Stimulated activated CD4-positive, alpha-beta T cell treated with anti-CD3 and anti-CD28 coated beads, Interleukin-15, amount 100 ng/mL, for 1 hour (primary cell): ENCODE measurements around the gene OOSP4B.
"Not testable (repeated sequence)": the region's sequence is repeated elsewhere in the genome, so short reads cannot be mapped to it uniquely, and the experiment has no call there.

Experiments used
- DNase-seq, 2 donors: peaks; one replicate each; pipeline ENCODE4 v3.0.0-alpha.2; 2020; ENCODE audit warnings: low read depth in 1 of 2, low spot score in 1 of 2

The OOSP4B gene

GRCh38 chr11:60016881-60017280 is at the start of gene OOSP4B:
Gene OOSP4B, plus strand, starts transcription at chr11:60017181.
- DNase-seq = no peak

DNA sequence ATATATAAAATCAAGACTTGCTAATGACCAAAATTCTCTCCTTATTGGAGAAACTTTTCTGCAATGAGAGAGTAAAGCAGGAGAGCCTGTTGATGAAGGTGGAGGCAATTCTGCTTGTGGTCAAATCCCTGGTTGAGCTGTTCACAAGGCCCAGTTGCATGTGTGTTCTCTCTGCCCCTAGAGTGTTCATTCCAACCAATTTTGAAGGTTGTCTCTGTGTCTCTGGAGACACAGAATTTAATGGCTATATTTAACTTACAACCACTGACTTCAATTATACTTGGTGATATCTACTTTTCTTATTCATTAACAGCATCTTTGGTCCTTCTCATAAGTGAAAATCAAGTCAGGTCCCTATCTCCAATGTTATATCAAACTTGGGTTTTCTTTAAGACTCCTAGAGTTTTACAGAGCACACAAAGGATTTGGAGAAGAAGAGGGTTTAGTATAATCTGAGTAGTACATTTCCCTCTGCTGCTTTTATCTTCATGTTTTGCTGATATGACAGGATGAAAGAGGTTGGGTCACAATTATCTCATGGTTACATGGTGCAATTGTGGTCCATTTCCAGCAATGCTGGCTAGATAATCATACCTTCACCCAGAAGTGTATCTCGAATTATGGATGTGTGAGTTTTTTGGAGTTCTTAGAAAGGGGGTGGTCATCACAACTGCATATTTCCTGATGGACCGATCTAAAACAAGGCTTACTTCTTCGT is 49.1 kb upstream of the OOSP4B start:
- DNase-seq = no peak

GRCh38 chr11:59968395-59968783 is 48.6 kb upstream of the OOSP4B start:
- DNase-seq = no peak

- no peak for DNase-seq
Observed at GRCh38 chr11:59973097-59973496, 43.9 kb upstream of the OOSP4B start.

GRCh38 chr11:59981106-59981770 is 35.7 kb upstream of the OOSP4B start:
- DNase-seq = no peak

GRCh38 chr11:59982037-59982436 is 34.9 kb upstream of the OOSP4B start:
- not testable (repeated sequence) for DNase-seq

GRCh38 chr11:59983212-59983611 is 33.8 kb upstream of the OOSP4B start:
- no peak for DNase-seq

- no peak for DNase-seq
Observed at GRCh38 chr11:59984368-59984767, 32.6 kb upstream of the OOSP4B start.

- no peak for DNase-seq
Observed at GRCh38 chr11:59990421-59990820, 26.6 kb upstream of the OOSP4B start.

DNA sequence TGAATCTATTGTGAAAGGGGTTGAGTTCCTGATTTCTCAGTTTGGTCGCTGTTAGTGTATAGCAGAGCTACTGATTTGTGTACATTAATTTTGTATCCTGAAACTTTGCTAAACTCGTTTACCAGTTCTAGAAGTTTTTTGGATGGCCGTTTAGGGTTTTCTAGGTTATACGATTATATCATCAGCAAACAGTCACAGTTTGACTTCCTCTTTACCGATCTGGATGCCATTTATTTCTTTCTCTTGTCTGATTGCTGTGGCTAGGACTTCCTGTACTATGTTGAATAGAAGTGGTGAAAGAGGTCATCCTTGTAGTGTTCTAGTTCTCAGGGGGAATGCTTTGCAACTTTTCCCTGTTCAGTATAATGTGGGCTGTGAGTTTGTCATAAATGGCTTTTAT is 24.6 kb upstream of the OOSP4B start:
- no peak for DNase-seq

DNA sequence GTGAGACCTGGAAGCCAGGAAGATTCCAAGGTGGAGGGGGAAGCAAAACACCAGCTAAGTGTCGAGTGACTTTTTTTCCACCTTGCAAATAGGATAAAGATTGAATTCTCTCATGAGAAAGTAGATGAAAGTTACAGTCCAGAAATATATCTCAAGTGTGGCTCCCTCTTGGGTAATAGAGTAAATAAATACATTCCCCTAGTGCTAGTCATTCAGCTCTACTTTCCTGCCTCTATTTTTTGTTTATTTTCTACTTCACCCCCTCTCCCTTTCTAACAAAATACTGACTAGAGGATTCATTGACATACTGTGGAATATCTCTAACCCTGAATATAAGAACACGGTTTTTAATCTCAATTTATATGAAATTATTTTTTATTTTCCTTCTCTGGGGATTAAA is 19.2 kb upstream of the OOSP4B start:
- DNase-seq = no peak

DNA sequence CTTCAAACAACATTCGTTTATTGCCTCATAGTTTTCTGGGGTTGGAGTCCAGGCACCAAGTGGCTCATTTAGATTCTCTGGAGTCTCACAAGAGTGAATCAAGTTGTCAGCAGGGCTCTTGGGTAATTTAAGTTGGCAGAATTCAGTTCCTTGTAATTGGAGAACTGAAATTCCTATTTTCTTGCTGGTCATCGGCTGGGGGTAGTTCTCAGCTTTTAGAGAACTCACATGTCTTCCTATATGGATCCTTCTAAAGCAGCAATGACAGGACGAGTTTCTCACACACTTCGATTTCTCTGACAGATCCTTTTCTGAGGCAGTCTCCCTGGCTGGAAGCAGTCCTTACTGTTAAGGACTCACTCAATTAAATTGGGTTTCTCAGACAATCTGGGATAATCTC is 17.3 kb upstream of the OOSP4B start:
- DNase-seq = no peak

DNA sequence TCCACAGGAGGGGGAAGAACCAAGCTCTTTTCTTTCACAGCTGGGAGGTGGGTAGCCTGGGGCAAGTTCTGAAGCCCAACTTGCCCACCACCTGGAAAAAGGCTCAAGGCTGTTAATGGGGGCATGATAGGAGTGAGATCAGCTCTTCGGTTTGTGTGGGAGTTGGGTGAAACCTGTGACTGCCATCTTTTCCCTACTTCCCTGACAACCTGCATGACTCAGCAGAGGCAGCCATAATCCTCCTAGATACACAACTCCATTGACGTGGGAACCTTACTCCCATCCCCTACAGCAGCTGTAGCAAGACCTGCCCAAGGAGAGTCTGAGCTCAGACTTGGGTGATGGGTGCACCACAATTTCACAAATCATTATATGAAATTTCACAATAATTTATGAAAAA is 13.3 kb upstream of the OOSP4B start:
- no peak for DNase-seq

GRCh38 chr11:60005360-60005759 is 11.6 kb upstream of the OOSP4B start:
- no peak for DNase-seq

GRCh38 chr11:60018058-60018457 is 1.1 kb downstream of the OOSP4B start:
- no peak for DNase-seq

DNA sequence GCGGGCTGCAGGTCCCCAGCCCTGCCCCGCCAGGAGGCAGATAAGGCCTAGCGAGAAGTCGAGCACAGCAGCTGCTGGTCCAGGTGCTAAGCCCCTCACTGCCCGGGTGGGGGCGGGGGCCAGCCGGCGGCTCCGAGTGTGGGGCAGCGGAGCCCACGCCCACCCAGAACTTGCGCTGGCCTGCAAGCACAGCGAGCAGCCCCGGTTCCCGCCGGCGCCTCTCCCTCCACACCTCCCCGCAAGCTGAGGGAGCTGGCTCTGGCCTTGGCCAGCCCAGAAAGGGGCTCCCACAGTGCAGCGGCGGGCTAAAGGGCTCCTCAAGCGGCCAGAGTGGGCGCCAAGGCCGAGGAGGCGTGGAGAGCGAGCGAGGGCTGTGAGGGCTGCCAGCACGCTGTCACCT is 3.4 kb downstream of the OOSP4B start:
- DNase-seq = not testable (repeated sequence)

GRCh38 chr11:60029015-60029632 is 12.1 kb downstream of the OOSP4B start:
- DNase-seq = no peak

GRCh38 chr11:60040109-60040508 is 23.1 kb downstream of the OOSP4B start, which contains the start of gene OOSP2:
Gene OOSP2, plus strand, starts transcription at chr11:60040409. Its CDS starts 51 bp downstream, at chr11:60040460.
- DNase-seq = no peak

GRCh38 chr11:60050422-60050821 is 33.4 kb downstream of the OOSP4B start:
- not testable (repeated sequence) for DNase-seq

DNA sequence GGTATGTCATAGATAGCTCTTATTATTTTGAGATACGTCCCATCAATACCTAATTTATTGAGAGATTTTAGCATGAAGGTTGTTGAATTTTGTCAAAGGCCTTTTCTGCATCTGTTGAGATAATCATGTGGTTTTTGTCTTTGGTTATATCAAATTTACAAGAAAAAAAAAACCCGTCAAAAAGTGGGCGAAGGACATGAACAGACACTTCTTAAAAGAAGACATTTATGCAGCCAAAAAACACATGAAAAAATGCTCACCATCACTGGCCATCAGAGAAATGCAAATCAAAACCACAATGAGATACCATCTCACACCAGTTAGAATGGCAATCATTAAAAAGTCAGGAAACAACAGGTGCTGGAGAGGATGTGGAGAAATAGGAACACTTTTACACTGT is 33.9 kb downstream of the OOSP4B start:
- not testable (repeated sequence) for DNase-seq

GRCh38 chr11:60056349-60056969 is 39.5 kb downstream of the OOSP4B start, which contains the start of gene MS4A3:
Gene MS4A3, plus strand, starts transcription at chr11:60056665. Its CDS starts 4,496 bp downstream, at chr11:60061161.
- no peak for DNase-seq

- DNase-seq = no peak
Observed at GRCh38 chr11:60059052-60059451, 42.1 kb downstream of the OOSP4B start.
